NCI-H1105 (cell line): ENCODE results near the gene HAL.
A peak's percentile ranks its signal among the peaks of the same experiment; 100 is the strongest.

Source experiments
- DNase-seq: peaks from one replicate; lab custom pipeline; 2025; lab: John Stamatoyannopoulos, UW

HAL gene

GRCh38 chr12:96014943-96015599 is 18.9 kb upstream of the HAL start:
- no peak for DNase-seq

- no peak for DNase-seq
Observed at GRCh38 chr12:96007729-96008128, 11.6 kb upstream of the HAL start.

DNA sequence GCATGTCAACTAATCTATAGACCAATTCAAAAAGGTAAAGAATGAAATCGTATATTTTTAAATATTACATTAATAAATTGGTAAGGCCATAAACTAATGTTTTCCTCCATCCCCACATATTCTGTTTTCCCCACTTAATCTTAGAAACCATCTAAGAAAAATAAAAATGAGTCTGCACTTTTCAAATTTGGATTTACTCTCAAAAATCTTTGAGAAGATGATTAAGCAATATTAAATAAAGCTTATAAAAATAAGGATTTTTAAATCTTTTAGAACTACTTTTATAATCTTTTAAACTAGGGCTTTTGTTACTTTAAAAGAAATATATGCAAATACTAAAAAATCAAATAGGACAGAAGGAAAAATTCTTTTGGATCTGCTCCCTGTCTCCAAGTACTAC is 10.6 kb upstream of the HAL start:
- no peak for DNase-seq

- DNase-seq = no peak
Observed at GRCh38 chr12:96000858-96001257, 4.7 kb upstream of the HAL start.

DNA sequence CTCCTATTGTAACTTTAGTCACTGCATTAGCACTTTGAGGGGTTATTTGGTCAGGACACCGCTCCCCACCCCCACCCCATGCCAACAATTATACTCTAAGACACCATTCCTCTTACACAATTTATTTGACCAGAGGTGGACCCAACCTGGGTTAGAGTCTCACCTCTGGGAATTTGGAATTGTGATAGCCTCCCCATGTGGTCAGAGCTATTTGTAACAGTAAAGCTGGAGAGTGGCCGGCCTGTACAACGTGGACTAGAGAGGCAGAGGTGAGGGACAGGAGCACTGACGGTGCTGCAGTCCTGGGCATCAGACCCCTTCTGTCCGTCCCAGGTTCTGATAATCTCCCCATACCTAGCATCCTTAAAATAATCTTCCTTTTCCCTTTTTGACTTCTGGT is 3.3 kb upstream of the HAL start:
- no peak for DNase-seq

- DNase-seq = peak; percentile 53
Observed at GRCh38 chr12:95998611-95999286, 2.6 kb upstream of the HAL start.

GRCh38 chr12:95997911-95998510 is 1.9 kb upstream of the HAL start:
- DNase-seq = no peak

DNA sequence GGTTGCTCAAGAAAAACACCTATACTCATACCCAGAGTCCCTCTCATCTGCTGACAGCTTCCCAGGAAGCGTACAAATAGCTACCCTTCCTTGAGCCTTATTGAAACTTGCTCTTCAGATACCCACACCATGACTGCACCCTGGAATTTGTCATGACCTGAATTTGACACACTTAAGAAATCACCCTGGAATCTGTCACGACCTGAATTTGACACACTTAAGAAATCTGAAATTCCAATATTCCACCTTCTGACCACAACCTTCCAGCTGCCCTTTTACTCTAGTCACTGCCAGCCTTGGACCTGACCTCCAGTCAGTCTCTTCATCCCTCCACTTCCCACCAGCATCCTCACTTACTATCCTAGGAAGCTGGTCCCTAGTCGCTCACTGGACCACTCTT is 1.1 kb upstream of the HAL start:
- DNase-seq = no peak

DNA sequence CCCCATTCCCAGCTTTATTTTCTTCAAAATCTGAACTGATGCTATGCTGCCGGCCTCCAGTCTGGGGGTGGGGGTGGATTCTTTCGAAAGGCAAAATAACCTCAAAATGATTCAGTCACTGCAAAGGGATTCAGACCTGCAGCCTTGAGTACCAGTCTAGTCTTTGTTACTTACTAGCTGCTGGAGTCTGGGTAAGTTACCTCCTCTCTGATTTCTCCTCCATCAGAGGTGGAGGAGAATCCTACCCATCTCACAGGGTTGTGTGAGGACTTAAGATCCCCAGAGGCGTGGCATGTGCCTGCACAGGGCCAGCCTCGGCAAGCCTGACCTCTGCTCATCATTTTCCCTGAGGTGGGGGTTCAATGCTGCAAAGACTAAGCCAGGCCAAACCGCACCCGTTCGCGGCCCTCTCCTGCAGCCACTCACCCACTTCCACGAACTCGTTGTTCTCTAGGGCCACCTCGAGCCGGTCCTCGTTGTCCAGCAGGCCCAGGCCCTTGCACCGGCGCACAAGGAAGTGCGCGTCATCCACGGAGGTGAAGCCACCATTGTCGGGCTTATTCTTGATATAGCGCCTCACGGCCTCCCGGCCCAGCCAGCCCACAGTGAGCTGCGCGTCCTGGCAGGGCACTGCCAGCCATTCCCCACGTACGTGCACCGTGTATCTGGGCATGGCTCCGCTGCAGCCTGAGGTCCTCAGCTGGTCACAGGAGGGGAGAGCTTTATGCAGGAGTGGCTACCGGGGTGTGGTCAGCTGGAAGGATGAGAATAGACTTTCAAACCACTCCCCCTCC is 709 bp downstream of the HAL start:
- DNase-seq = no peak

DNA sequence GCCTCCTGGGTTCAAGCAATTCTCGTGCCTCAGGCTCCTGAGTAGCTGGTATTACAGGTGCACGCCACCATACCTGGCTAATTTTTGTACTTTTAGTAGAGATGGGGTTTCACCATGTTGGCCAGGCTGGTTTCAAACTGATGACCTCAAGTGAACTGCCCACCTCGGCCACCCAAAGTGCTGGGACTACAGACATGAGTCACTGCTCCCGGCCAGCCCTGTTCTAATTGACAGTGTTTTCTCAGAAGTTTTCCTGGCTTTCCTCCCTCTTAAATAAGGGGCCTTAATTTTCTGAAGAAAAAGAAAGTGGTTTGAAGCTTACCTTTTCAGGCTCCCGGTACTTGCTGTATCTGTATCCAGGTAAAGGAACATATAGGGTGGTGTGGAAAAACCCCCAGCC is 1.7 kb downstream of the HAL start:
- DNase-seq = no peak

- no peak for DNase-seq
Observed at GRCh38 chr12:95993907-95994306, 2.2 kb downstream of the HAL start.

GRCh38 chr12:95990136-95990535 is 6.0 kb downstream of the HAL start:
- no peak for DNase-seq

DNA sequence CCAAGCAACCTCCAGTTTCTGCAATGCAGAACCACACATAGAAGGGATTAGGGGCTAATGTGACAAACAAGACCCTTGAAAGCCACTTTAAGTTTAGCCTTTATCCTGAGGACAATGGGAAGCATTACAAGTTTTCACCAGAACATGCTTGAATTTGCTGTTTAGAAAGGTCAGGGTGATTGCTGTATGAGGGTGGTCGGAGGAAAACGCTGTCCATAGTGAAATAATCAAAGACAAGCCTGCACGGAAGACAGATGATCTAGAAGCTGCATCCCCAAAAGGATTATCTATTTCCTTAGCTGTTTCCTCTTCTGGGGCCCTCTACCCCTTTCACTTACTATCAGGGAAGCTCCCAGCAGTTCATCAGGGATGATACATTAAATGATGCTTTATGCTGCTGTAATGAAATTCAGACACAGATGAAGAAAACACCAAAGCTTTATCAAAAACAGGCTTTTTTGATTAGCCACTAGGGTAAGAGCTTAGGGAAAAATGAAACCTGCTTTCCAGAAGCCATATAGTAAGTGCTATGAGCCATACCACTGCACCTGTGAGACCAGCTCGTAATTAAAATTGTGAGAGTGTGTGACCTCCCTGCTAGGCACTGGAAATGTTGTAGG is 6.5 kb downstream of the HAL start:
- DNase-seq = no peak

GRCh38 chr12:95988506-95989275 is 7.5 kb downstream of the HAL start:
- no peak for DNase-seq

- DNase-seq = no peak
Observed at GRCh38 chr12:95986635-95987570, 9.2 kb downstream of the HAL start.

DNA sequence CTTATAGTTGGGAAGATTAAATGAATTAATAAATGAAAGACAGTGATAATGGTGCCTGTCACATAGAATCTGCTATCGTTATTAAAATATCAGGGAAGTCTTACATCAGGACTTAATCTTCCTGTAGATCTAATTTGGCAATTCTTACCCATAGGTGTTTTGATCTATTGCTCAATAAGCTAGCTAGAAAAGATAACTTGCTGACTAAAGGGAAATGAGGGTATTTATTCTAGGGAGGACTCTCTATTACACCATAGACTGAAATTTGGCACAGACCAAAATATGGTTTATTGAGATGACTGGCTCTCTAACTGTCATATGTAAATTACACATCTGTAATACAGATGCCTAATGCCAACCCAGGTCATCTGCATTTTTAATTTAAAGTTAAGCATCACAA is 11.5 kb downstream of the HAL start:
- no peak for DNase-seq

DNA sequence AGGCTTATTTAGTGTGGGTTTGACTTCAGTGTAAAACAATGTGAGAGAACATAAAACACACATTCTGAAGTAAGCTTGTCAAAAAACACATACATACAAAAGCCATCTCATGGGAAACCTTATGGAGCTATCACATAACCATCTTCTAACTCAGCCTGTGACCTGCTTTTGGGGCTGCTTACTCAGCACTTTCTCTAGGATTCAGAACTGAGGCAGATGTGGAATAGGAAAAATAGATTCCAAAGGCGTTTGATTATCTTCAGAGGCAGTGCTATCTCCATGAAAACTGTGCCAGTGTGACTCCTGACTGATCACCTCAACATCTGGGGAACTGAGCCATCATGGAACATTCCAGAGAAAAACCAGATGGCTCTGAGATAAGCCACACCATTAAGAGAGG is 13.5 kb downstream of the HAL start:
- DNase-seq = no peak

DNA sequence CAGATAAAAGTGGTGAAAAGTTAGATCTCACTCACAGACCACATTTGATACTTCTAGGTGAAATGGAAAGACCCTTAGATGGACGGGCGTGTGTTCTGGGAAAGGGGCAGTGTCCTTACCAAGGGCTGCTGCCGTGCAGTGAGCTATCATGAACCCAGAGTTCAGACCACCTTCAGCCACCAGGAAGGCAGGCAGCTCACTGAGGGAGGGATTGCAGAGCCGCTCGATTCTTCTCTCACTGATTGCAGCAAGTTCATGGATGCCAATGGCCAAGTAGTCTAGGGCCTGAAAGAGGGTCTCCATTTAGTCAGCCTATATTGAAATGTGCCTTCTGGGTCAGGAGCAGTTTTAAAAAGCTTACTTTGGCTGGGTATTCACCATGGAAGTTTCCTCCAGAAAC is 15.7 kb downstream of the HAL start:
- DNase-seq = no peak

DNA sequence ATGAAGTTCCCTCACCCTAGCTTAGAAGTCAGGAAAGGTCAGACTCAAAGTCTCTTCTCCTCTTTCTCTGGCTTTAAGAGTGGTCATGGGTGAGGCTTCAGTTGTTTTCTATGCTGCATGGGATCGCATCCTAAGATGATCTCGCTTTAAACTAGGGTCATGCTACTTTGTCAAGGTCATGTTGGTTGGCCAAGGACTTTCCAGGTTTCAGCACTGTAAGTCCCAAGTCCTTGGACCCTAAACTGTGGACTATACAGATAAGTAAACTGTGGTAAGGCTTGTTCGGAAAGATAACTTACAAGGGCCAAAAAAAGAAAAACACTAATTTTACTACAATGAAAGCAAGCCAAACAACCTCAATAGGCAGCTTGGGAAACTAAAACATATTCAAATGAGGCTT is 17.4 kb downstream of the HAL start:
- no peak for DNase-seq

GRCh38 chr12:95978351-95978750 is 17.8 kb downstream of the HAL start:
- no peak for DNase-seq
